ENCODE results near the gene ADM.

Gene ADM

GRCh38 chr11:10289765-10290380 lies 15.0 kb upstream of the ADM start:
- DNase-seq (ENCODE audit: low read depth) = no peak

GRCh38 chr11:10291801-10292638 lies 12.9 kb upstream of the ADM start:
- no peak for DNase-seq (ENCODE audit: low read depth)

GRCh38 chr11:10293423-10294289 lies 11.2 kb upstream of the ADM start, which contains the start of gene SBF2:
TSS of gene SBF2 (minus strand) at chr11:10294219. CDS start at chr11:10294069, 150 bp downstream.
- DNase-seq (ENCODE audit: low read depth) = peak; percentile 57

GRCh38 chr11:10294290-10294953 lies 10.5 kb upstream of the ADM start:
- DNase-seq (ENCODE audit: low read depth) = no peak

GRCh38 chr11:10295064-10295901 lies 9.6 kb upstream of the ADM start:
- DNase-seq (ENCODE audit: low read depth) = no peak

- DNase-seq (ENCODE audit: low read depth) = no peak
Measured at GRCh38 chr11:10298342-10298741, 6.5 kb upstream of the ADM start.

GRCh38 chr11:10301656-10302358 lies 3.1 kb upstream of the ADM start:
- no peak for DNase-seq (ENCODE audit: low read depth)

GRCh38 chr11:10302359-10302743 lies 2.5 kb upstream of the ADM start:
- DNase-seq (ENCODE audit: low read depth) = no peak

- DNase-seq (ENCODE audit: low read depth) = no peak
Measured at GRCh38 chr11:10302744-10303557, 1.9 kb upstream of the ADM start.

- no peak for DNase-seq (ENCODE audit: low read depth)
Measured at GRCh38 chr11:10303558-10304363, 1.1 kb upstream of the ADM start.

- DNase-seq (ENCODE audit: low read depth) = no peak
Measured at GRCh38 chr11:10305262-10305963, 540 bp downstream of the ADM start.

GRCh38 chr11:10305964-10306918 lies 1.4 kb downstream of the ADM start:
- DNase-seq (ENCODE audit: low read depth) = no peak

GRCh38 chr11:10307022-10307399 lies 2.1 kb downstream of the ADM start:
- DNase-seq (ENCODE audit: low read depth) = no peak

GRCh38 chr11:10307400-10308200 lies 2.7 kb downstream of the ADM start:
- peak; percentile 65 for DNase-seq (ENCODE audit: low read depth)

- no peak for DNase-seq (ENCODE audit: low read depth)
Measured at GRCh38 chr11:10308201-10308954, 3.5 kb downstream of the ADM start.

All from stimulated activated CD8-positive, alpha-beta memory T cell treated with anti-CD3 and anti-CD28 coated beads, Interleukin-12 subunit alpha, Interleukin-12 subunit beta, amount 100 ng/mL, for 1 hour (primary cell).